Measurements from ENCODE around the gene FOXD3.
"Not testable (repeated sequence)": the region's sequence is repeated elsewhere in the genome, so short reads cannot be mapped to it uniquely, and the experiment has no call there.

FOXD3 gene

GRCh38 chr1:63321066-63321784, 1.1 kb upstream of the FOXD3 start:
- no peak for DNase-seq

- no peak for DNase-seq
Measured at GRCh38 chr1:63321785-63322113, 618 bp upstream of the FOXD3 start.

- no peak for DNase-seq
Measured at GRCh38 chr1:63322944-63323864, 837 bp downstream of the FOXD3 start.

- no peak for DNase-seq
Measured at GRCh38 chr1:63323865-63324778, 1.8 kb downstream of the FOXD3 start.

- DNase-seq = no peak
Measured at GRCh38 chr1:63324779-63325119, 2.4 kb downstream of the FOXD3 start.

GRCh38 chr1:63325279-63325985, 3.1 kb downstream of the FOXD3 start:
- DNase-seq = no peak

GRCh38 chr1:63326106-63326472, 3.7 kb downstream of the FOXD3 start:
- DNase-seq = no peak

GRCh38 chr1:63326473-63327380, 4.4 kb downstream of the FOXD3 start:
- no peak for DNase-seq

- peak in 1 of 14 donors; percentile 8 for DNase-seq
Measured at GRCh38 chr1:63327417-63328054, 5.2 kb downstream of the FOXD3 start.

GRCh38 chr1:63328122-63328521, 5.8 kb downstream of the FOXD3 start:
- no peak for DNase-seq

GRCh38 chr1:63328781-63329180, 6.4 kb downstream of the FOXD3 start:
- DNase-seq = no peak

- DNase-seq = no peak
Measured at GRCh38 chr1:63329621-63330330, 7.4 kb downstream of the FOXD3 start.

- DNase-seq = no peak
Measured at GRCh38 chr1:63330331-63330916, 8.1 kb downstream of the FOXD3 start.

GRCh38 chr1:63342402-63342801, 20.0 kb downstream of the FOXD3 start:
- DNase-seq = no peak

GRCh38 chr1:63343922-63344321, 21.6 kb downstream of the FOXD3 start:
- DNase-seq = no peak

- DNase-seq = no peak
Measured at GRCh38 chr1:63350320-63350719, 28.0 kb downstream of the FOXD3 start.

GRCh38 chr1:63352736-63353135, 30.4 kb downstream of the FOXD3 start:
- DNase-seq = no peak

GRCh38 chr1:63356234-63356633, 33.9 kb downstream of the FOXD3 start:
- not testable (repeated sequence) for DNase-seq

GRCh38 chr1:63359561-63359960, 37.2 kb downstream of the FOXD3 start:
- DNase-seq = no peak

GRCh38 chr1:63362073-63362472, 39.7 kb downstream of the FOXD3 start:
- no peak for DNase-seq

Measured in C1 segment of cervical spinal cord (tissue), 14 donors.